Sigmoid colon (tissue), 7 donors: Measurements from ENCODE around the gene SLC6A3. TPM values are rescaled to one million over a fixed set of nuclear protein-coding genes. Genes with fewer than 3 reads are reported as not detected.
A peak's percentile ranks its signal among the peaks of the same experiment; 100 is the strongest.
"Not testable (repeated sequence)": the region's sequence is repeated elsewhere in the genome, so short reads cannot be mapped to it uniquely, and the experiment has no call there.

Experiments
- DNase-seq: peaks from one replicate; pipeline ENCODE4 v3.0.0-alpha.2; 2019
- H3K27ac ChIP-seq, 4 donors: fragments of 200-600 bp; sonication (generic); one replicate each; pipeline ENCODE4 v1.5.1; 2016 to 2019; ENCODE audit warnings: mild to moderate bottlenecking in 1 of 4
- H3K27me3 ChIP-seq, 3 donors: fragments of 200-600 bp; sonication (generic); one replicate each; pipeline ENCODE4 v1.5.1; 2019; ENCODE audit warnings: mild to moderate bottlenecking in 1 of 3
- H3K36me3 ChIP-seq, 4 donors: fragments of 200-600 bp; sonication (generic); one replicate each; pipeline ENCODE4 v1.5.1; 2016 to 2019
- H3K4me1 ChIP-seq, 4 donors: fragments of 200-600 bp; sonication (generic); one replicate each; pipeline ENCODE4 v1.5.1; 2017 to 2019
- H3K4me3 ChIP-seq, 4 donors: fragments of 200-600 bp; sonication (generic); one replicate each; pipeline ENCODE4 v1.5.1; 2017 to 2019; ENCODE audit warnings: mild to moderate bottlenecking in 2 of 4, moderate library complexity in 1 of 4
- H3K9me3 ChIP-seq, 4 donors: fragments of 200-600 bp in 3 of 4; sonication (generic) in 3 of 4; one replicate each; pipeline versions ENCODE4 v1.5.1 to v1.6.1; 2013 to 2019
- CTCF ChIP-seq, 4 experiments: fragments of 450-650 bp in 3 of 4; fragments of 200-600 bp in 1 of 4; IDR thresholded peaks; one replicate each; pipeline ENCODE4 v1.5.1; 2016 to 2019; ENCODE audit warnings: antibody characterized with exemption in 4 of 4, mild to moderate bottlenecking in 3 of 4, moderate library complexity in 2 of 4
- EP300 ChIP-seq, 4 donors: sonication (generic); formaldehyde crosslinking; IDR thresholded peaks; one replicate each; pipeline ENCODE4 v1.6.1; 2017; ENCODE audit warnings: antibody characterized with exemption in 4 of 4
- POLR2A ChIP-seq, 2 donors: fragments of 450-650 bp; IDR thresholded peaks; one replicate each; pipeline ENCODE4 v1.6.1; 2016; ENCODE audit warnings: antibody characterized with exemption in 2 of 2, mild to moderate bottlenecking in 2 of 2, moderate library complexity in 2 of 2
- POLR2AphosphoS5 ChIP-seq, 4 donors: sonication (generic); formaldehyde crosslinking; IDR thresholded peaks; one replicate each; pipeline ENCODE4 v1.6.1; 2017; ENCODE audit warnings: antibody characterized with exemption in 4 of 4
- WGBS, 2 donors: extraction: QIAGEN DNeasy Blood & Tissue Kit; methylation state at CpG; one replicate each; pipeline ENCODE4 v1.1.7; 2013; 5-methylcytosine and 5-hydroxymethylcytosine counted together
- intact Hi-C: fragments of 100-400 bp; cut with DNase I; formaldehyde crosslinking; loops from one replicate; pipeline ENCODE4 v1.15.1; 2023
- polyA plus RNA-seq, 3 donors: library from polyadenylated mRNA; stranded (reverse); fragments of 200-250 nt; gene quantifications; one replicate each; pipeline ENCODE4 v1.2.3, GENCODE V29; 2013
- total RNA-seq, 4 donors: library from RNA; depleted of rRNA; stranded (reverse); fragments of >200 nt; gene quantifications; one replicate each; pipeline ENCODE4 v1.1.0, GENCODE V29; 2016
- donor health status: healthy with polysubstance abuse.
- donor health status: Bipolar disorder and iron deficiency.
- donor health status: healthy.

SLC6A3 gene
- total and polyA plus RNA-seq, 7 donors: 0.06 TPM; not detected in 6

GRCh38 chr5:1428107-1428506 is 17.1 kb downstream of the SLC6A3 start:
- WGBS, 2 donors: 82 to 86% methylated on average over 1 of the region's 1 CpG
- Histone ChIP-seq H3K9me3 (peaks cover 10 to 34% (median 14%) of the 10 kb centered on the region in 4 donors), H3K27me3 (no peaks in the 10 kb centered on the region), H3K4me3 (no peak overlapping the region), H3K36me3 (no peaks in the 10 kb centered on the region), H3K27ac (no peak overlapping the region), H3K4me1 (no peaks in the 10 kb centered on the region)
- intact Hi-C loops: no loop called here
- DNase-seq: no peak
- TF ChIP-seq POLR2A (IDR thresholded peaks at IDR 0.05): no peak
- no peak for TF ChIP-seq EP300 (IDR thresholded peaks at IDR 0.05)
- TF ChIP-seq POLR2AphosphoS5 (IDR thresholded peaks at IDR 0.05): no peak
- no peak for TF ChIP-seq CTCF (IDR thresholded peaks at IDR 0.05)

GRCh38 chr5:1424716-1425115 is 20.5 kb downstream of the SLC6A3 start:
- Histone ChIP-seq H3K9me3 (peaks cover 10 to 34% (median 13%) of the 10 kb centered on the region in 4 donors), H3K27me3 (no peaks in the 10 kb centered on the region), H3K4me1 (no peaks in the 10 kb centered on the region), H3K36me3 (no peaks in the 10 kb centered on the region), H3K27ac (no peak overlapping the region), H3K4me3 (no peak overlapping the region)
- WGBS, 2 donors: 85 to 88% methylated on average over 9 of the region's 9 CpGs
- TF ChIP-seq POLR2AphosphoS5 (IDR thresholded peaks at IDR 0.05) (no peak), CTCF (IDR thresholded peaks at IDR 0.05) (no peak), POLR2A (IDR thresholded peaks at IDR 0.05) (no peak), EP300 (IDR thresholded peaks at IDR 0.05) (no peak)
- DNase-seq: no peak
- intact Hi-C loops: no loop called here

- 80 to 82% methylated on average over 19 of the region's 19 CpGs for WGBS, 2 donors
- Histone ChIP-seq H3K4me1 (no peaks in the 10 kb centered on the region), H3K4me3 (no peak overlapping the region), H3K27ac (no peak overlapping the region), H3K9me3 (peaks cover 8 to 30% (median 11%) of the 10 kb centered on the region in 4 donors), H3K27me3 (no peaks in the 10 kb centered on the region), H3K36me3 (no peaks in the 10 kb centered on the region)
- DNase-seq: no peak
- TF ChIP-seq POLR2AphosphoS5 (IDR thresholded peaks at IDR 0.05) (no peak), EP300 (IDR thresholded peaks at IDR 0.05) (no peak), CTCF (IDR thresholded peaks at IDR 0.05) (no peak), POLR2A (IDR thresholded peaks at IDR 0.05) (no peak)
- intact Hi-C loops: no loop called here
These were observed 21.2 kb downstream of the SLC6A3 start for GRCh38 chr5:1423901-1424603.

GRCh38 chr5:1422522-1422921 is 22.7 kb downstream of the SLC6A3 start:
- intact Hi-C loops, H3K4me1 ChIP-seq, DNase-seq, H3K36me3 ChIP-seq, H3K27me3 ChIP-seq, H3K27ac ChIP-seq, H3K4me3 ChIP-seq: not testable (repeated sequence)
- peaks cover 0 to 16% (median under 1%) of the 10 kb centered on the region in 4 donors for H3K9me3 ChIP-seq
- 84 to 92% methylated on average over 13 of the region's 13 CpGs for WGBS, 2 donors

GRCh38 chr5:1421521-1422341 is 23.5 kb downstream of the SLC6A3 start:
- no peak for TF ChIP-seq POLR2A (IDR thresholded peaks at IDR 0.05)
- intact Hi-C loops: no loop called here
- WGBS, 2 donors: 88 to 90% methylated on average over 29 of the region's 29 CpGs
- Histone ChIP-seq H3K36me3 (no peaks in the 10 kb centered on the region), H3K4me3 (no peak overlapping the region), H3K4me1 (no peaks in the 10 kb centered on the region), H3K9me3 (peaks cover 0 to 12% (median 0%) of the 10 kb centered on the region in 4 donors), H3K27ac (no peak overlapping the region), H3K27me3 (no peaks in the 10 kb centered on the region)
- DNase-seq: peak; percentile 51
